NT2/D1 (cell line): ENCODE data around the gene NAV2.

Experiments
- YY1 ChIP-seq: IDR thresholded peaks from 2 replicates; pipeline ENCODE4 v1.6.1; 2011; ENCODE audit not compliant: insufficient read length, insufficient read depth
- ZNF274 ChIP-seq: IDR thresholded peaks from 2 replicates; pipeline ENCODE4 v1.6.1; 2011; ENCODE audit warnings: mild to moderate bottlenecking, low read depth, low read length

DNA sequence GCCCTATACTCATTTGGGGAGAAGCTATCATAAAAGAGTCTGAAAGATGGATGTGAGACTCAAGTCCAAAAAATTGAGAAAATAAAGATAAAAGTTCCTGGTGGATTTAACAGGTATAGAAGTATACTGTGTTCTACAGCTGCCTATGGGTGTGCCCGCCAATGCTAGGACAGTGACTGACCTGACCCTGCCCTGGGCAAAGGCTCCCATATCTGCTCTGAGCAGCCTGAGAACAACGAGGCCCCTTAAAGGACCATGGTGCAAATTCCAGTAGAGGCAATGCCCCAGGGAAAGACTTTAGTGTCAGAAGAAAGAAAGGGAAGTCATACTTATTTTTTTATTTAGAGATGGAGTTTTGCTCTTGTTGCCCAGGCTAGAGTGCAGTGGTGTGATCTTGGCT, 181.8 kb downstream of the NAV2 start:
- TF ChIP-seq YY1 (no peak), ZNF274 (no peak)
